ENCODE data around the gene FAM131A. TPM values are rescaled to one million over a fixed set of nuclear protein-coding genes. Genes with fewer than 3 reads are reported as not detected.

Gene FAM131A
- total and polyA plus RNA-seq, 2 donors (not counting 3 experiments of a cell fraction or from before 2014, with no cell fraction given) = 19.9 to 29.9 TPM

- Histone ChIP-seq H3K27me3 (ENCODE audit: control insufficient read depth in 2 of 2, insufficient read depth in 2 of 2, low read length in 2 of 2) (no peaks in the 10 kb centered on the region), H3K4me3 (replicated peaks in 1 of 3; ENCODE audit: insufficient read depth in 1 of 3, low read depth in 1 of 3, low read length in 3 of 3) (peak overlapping the region in 1 of 3 experiments; percentile 9), H2AFZ (ENCODE audit: low read depth, low read length) (no peak overlapping the region), H3K4me1 (ENCODE audit: control insufficient read depth, extremely low read depth, insufficient read depth, low read length) (peaks cover 60% of the 10 kb centered on the region), H3K79me2 (ENCODE audit: control insufficient read depth, insufficient read depth, low read length) (peaks cover 31% of the 10 kb centered on the region), H3K36me3 (ENCODE audit: control insufficient read depth in 2 of 2, extremely low read depth in 1 of 2, insufficient read depth in 2 of 2, low read length in 2 of 2) (peaks cover 32 to 40% of the 10 kb centered on the region in 2 experiments), H3K9me3 (replicated peaks; ENCODE audit: control insufficient read depth, insufficient read depth, low read length) (no peaks in the 10 kb centered on the region), H3K4me2 (ENCODE audit: insufficient read depth, low read length) (peak overlapping the region; percentile 48), H3K27ac (ENCODE audit: insufficient read depth, low read depth, low read length) (peak overlapping the region; percentile 99), H3K9ac (replicated peaks; ENCODE audit: extremely low read depth, insufficient read depth, low read length) (peak overlapping the region; percentile 81), H3K9me1 (replicated peaks; ENCODE audit: control insufficient read depth, extremely low read depth, insufficient read depth, low read length) (no peaks in the 10 kb centered on the region), H4K20me1 (replicated peaks; ENCODE audit: control insufficient read depth, extremely low read depth, insufficient read depth, low read length) (no peaks in the 10 kb centered on the region)
- intact Hi-C loops (cut with micrococcal nuclease) (loop anchor here (1.0 to 10.0 kb wide), 5 partner anchors 12 to 1602 kb away; partner anchors contain the start of genes PSMD2 and TRA2B), dilution Hi-C loops (cut with MboI; ENCODE audit: extremely low pct_ligation_motif_present, low sequenced_read_pairs) (no loop called here)
- ChIA-PET CTCF (no interaction called here), POLR2A (interaction anchor here (0.6 kb wide), 1 partner anchor 16 kb away, joined by 3 read pairs; no protein-coding TSS in a partner anchor)
- no TSS peak for BruUV-seq (replicated peaks)
- peak; percentile 46 for TF ChIP-seq MAX (IDR thresholded peaks at IDR 0.05; ENCODE audit: insufficient read depth, insufficient read length)
- TF ChIP-seq CTCF (IDR thresholded peaks at IDR 0.05; ENCODE audit: extremely low read depth in 1 of 2, insufficient read depth in 1 of 2, low read depth in 1 of 2, low read length in 2 of 2) = no peak
- TF ChIP-seq JUN (IDR thresholded peaks at IDR 0.05; ENCODE audit: borderline replicate concordance, insufficient read depth, insufficient read length, low read depth) = peak; percentile 92
- no peak for TF ChIP-seq GATA2 (IDR thresholded peaks at IDR 0.05; ENCODE audit: insufficient read depth, insufficient read length, low read depth, low read length)
- peak; percentile 16 for TF ChIP-seq MYC (IDR thresholded peaks at IDR 0.05; ENCODE audit: low read depth, low read length)
- peak; percentile 76 for TF ChIP-seq FOS (IDR thresholded peaks at IDR 0.05; ENCODE audit: borderline replicate concordance, insufficient read depth, low read length)
- peak; percentile 61 for TF ChIP-seq POLR2AphosphoS5 (IDR thresholded peaks at IDR 0.05; ENCODE audit: insufficient read depth, low read depth, low read length)
- TF ChIP-seq EZH2 (IDR thresholded peaks at IDR 0.05; ENCODE audit: borderline replicate concordance, low read depth, low read length, severe bottlenecking) = no peak
- no peak for TF ChIP-seq POLR2A (IDR thresholded peaks at IDR 0.05; ENCODE audit: low read depth, low read length)
- peak; percentile 99 for FAIRE-seq
- DNase-seq (ENCODE audit: low read depth, low spot score) = peak; percentile 96
Measured at GRCh38 chr3:184332370-184333090, 4.9 kb upstream of the FAM131A start.

Measured in endothelial cell of umbilical vein (primary cell).